NCI-H1436 (cell line): Measurements from ENCODE around the gene TEX22.
"Not testable (repeated sequence)": the region's sequence is repeated elsewhere in the genome, so short reads cannot be mapped to it uniquely, and the experiment has no call there.

ENCODE experiments used
- DNase-seq: peaks from one replicate; lab custom pipeline; 2025; lab: John Stamatoyannopoulos, UW

Gene TEX22, protein sequence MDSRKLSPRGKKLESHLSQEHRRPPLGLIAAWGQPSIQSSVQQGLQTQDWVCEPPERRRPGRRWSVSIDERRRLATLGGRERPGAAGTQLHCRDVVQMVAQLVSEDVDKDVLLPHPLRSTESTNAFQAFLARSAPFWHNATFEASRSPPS

DNA sequence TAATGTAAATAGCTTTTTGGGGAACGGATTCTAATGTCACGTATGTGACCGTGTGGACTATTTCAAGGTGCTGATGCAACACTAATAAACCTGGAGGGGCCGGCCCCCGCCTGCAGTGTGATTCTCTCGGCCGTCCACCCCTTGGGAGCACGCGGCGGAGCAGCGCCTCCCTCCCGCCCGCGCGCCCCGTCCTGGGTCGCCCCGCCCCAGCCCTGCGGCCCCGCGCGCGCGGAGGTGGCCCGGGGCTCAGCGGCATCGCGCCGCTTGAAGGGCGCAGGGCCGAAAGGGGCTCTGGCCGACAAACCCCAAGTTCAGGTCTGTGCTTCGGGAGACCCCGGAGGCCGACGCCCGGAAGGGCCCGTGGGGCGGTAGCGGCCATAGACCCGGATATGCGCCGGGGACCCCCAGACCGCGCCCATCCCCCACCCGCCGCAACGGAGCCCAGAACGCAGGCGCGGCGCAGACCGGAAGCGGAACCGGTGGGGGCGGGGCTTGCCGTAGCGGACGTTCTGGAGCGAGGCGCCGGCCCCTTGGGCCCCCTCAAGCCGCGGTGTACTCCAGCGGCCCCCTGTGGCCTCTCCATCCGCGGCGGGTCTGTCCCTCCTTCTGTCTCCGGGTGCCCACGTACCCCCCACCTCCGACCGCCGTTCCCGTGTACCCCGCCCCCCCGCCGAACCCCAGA, at the start of gene TEX22:
Gene TEX22, plus strand, starts transcription at position 495 of the 682 bp plus-strand sequence. CDS start 803 bp downstream, outside the sequence.
- peak; percentile 87 for DNase-seq

DNA sequence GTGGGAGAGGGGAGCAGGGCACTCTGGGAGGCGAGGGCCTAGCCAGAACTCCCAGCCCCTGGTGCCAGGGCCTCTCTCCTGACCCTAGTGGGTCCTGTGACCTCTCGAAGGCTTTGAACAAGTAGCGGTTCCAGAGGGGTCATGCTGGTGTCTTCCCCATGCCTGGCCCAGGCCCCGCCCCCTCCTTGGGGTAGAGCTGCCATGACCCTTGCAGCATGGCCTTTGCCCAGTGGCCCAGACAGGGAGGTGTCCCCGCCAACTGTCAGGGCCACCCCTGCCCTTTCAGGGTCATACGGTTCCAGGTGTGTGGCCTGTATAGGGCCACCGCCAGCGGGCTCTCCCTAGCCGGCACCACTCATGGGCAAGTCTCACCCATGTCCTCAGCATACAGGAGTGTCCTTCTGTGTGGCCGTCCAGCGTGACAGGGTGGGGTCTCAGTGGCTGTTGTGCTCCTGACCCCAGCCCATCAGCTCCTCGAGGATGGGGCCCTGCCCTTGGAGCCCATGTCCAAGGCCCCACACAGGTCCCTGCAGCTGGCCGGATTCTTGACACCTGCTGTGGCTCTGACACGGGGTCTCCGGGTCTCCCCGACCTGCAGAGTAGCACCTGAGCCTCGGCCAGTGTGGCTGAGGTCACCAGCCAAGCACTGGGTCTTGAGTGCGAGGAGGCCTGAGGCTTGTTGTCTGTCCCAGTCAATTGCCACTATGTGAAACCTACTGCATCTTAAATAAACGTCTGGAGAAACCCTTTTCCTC, 49.2 kb upstream of the TEX22 start:
- no peak for DNase-seq

DNA sequence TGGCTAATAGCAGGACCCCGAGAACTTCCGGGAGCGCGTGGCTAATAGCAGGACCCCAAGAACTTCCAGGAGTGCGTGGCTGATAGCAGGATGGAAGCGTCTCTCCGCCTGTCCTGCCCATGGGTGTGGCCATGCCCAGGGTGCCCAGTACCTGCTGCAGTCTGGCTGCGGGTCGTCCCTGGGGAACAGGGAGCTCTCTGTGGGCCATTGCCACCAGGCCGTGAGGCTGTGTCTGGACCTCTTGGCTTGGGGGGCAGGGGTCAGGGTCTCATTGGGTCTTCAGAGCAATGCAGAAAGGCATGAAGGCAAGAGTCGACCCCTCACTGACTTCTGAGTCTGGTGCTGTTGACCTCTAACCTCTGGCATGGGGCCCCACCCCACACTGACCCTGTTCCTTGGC, 48.3 kb upstream of the TEX22 start:
- no peak for DNase-seq

DNA sequence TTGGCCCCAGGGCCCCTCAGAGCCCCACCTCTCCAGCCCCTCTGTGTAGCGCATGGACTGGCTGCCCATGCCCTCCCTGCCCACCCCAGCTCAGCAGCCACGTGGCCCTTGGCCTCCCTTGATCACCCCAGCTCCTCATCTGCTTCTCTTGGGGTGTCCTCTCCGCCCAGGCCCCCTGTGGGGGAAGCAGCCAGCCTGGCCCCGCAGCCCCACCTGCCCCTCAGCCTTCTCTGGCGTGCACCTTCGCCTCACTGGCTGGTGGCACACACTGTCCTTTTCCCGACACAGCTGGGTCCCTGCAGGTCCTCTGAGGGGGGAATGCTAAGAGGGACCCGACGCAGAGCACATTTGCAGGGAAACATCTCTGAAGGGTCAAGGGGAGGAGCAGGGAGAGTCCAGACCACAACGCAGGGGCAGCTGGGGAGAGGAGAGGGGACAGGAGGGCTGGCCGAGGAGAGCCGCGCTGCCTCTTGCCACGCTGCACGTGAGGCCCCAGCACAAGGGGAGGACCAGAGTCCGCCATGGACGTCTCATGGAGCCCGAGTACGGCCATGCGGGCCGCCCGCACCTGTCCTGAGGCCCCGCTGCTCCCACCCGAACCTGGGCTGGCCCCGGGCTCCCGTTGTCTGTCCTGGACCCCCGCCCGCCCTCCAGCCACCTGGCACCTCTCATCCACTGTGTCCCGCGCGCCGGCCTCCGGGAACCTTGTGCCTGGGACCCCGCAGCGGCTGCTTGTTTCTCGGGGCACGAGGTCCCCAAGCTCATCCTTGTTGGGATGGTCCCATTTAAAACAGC, 47.7 kb upstream of the TEX22 start:
- no peak for DNase-seq

DNA sequence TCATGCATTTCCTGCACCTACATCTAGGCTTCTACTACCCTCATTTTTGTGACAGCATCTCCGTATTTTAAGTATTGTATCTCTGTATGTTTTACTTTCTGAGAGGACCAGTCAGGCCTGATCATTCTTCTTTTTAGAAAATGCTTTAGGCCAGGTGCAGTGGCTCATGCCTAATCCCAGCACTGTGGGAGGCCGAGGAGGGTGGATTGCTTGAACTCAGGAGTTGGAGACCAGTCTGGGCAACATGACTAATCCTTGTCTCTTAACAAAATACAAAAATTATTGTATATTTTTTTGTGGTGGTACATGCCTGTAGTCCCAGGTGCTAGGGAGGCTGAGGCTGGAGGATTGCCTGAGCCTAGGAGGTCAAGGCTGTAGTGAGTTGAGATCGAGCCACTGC, 46.9 kb upstream of the TEX22 start:
- DNase-seq, result no peak

DNA sequence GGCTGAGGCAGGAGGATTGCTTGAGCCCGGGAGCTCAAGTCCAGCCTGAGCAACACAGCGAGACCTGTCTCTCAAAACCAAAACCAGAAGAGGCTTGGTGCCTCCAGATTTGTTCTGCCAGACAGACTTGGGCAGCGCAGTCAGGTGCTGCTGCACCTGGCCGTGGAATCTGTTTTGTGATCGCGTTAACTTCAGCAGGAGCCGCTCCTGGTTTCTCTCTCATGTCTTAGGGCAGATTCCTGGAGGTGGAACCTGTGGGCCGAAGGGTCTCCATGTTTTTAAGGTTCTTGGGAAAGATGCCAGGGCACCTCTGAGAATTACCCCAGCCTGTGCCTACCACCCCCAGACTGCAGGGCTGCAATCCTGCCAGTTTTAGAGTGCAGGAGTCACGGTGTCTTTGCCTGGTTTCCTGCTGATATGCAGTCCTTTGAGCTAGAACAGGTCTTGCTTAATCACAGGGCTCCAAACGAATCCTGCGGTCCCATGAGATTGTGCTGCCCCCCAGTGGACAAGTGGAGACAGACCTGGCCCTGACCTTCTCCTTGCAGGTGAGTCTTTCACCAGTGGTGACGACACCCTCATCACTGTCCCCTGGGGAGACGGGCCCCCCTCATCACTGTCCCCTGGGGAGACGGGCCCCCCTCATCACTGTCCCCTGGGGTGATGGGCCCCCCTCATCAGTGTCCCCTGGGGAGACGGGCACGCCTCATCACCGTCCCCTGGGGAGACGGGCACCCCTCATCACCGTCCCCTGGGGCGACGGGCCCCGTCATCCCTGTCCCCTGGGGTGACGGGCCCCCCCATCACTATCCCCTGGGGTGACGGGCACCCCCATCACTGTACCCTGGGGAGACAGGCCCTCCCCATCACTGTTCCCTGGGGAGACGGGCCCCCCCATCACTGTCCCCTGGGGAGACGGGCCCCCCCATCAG, 46.2 kb upstream of the TEX22 start:
- DNase-seq, result peak; percentile 90

DNA sequence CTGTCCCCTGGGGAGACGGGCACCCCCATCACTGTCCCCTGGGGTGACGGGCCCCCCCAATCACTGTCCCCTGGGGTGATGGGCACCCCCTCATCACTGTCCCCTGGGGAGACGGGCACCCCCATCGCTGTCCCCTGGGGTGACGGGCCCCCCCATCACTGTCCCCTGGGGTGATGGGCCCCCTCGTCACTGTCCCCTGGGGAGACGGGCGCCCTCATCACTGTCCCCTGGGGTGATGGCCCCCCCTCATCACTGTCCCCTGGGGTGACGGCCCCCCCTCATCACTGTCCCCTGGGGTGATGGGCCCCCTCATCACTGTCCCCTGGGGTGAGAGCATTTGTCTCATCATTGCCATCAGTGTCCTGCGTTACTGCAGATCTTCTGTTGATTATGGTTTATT, 45.2 kb upstream of the TEX22 start:
- no peak for DNase-seq

DNA sequence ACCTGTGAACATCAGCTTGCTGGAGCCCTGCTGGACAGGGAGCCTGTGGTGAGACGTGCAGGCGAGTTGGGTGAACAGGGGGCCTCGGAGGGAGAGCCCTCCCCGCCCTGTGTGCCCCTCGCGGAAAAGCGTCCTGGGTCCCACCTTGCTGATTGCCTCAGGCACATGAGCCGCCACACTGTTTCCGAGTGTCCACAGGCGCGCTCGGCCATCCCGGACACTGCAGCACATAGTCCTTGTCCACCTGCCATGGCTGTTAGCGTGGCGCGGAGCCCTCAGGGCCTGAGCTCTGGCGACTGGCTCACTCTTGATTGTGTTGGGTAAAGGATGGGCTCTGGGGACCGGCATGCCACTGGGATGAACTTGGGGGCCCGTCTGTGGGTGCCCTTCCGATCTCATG, 43.8 kb upstream of the TEX22 start:
- no peak for DNase-seq

DNA sequence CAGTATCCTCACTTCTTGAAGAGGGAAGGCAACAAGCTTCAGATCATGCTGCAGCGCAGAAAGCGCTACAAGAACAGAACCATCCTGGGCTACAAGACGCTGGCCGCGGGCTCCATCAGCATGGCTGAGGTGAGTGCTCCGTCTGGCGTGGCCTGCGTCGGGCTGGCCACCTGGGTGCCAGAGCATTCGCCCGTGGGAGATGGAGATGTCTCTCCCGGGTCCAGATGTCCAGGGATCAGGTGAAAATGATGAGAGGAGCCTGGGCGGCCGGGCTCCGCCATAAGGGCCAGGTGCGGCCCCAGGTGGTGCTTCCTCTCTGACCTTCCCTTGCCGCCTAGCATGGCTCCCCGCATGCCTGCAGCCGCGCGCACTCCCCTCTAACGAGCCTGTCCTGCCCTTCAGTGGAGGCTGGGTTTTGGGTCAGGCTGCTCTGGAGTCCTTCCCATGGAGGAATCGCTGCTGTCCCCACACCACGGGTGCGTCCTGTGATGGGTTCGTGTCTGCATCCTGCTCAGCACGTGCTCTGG, 43.2 kb upstream of the TEX22 start:
- DNase-seq, result no peak

DNA sequence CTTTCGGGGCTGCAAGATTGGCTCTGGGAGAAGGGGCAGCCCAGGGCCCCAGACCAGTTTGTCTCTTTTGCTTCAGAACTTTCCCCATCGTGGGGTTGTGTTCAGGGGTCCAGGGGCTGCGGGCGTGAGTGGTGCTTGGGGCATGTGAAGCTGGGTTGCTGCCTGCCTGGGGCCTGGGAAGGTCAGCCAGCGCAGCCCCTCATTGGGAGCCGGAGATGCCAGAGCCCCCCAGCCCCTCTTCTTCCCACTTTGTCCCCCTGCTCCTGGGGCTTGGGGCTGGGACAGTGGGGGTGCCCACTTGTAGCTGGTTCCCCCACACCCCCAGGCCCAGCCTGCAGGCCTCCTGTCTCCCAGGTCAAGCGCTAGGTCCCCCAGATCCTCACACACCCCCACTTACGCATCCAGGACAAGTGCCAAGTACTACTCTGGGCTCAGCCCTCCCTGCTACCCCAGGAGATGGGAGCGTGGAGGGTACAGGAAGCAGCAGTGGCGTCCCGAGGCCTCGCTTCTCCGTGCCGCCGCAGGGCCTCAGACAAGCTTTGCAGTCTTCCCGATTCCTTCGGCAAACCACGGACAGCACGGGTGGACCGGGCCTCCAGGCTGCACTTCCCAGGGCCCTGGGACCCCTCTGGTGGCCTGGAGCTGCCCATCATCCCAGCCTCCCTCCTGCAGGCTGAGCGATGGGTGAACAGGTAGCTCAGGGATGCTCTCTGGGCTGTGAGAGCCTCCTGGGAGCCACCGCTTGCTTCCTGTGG, 42.3 kb upstream of the TEX22 start:
- DNase-seq, result no peak

DNA sequence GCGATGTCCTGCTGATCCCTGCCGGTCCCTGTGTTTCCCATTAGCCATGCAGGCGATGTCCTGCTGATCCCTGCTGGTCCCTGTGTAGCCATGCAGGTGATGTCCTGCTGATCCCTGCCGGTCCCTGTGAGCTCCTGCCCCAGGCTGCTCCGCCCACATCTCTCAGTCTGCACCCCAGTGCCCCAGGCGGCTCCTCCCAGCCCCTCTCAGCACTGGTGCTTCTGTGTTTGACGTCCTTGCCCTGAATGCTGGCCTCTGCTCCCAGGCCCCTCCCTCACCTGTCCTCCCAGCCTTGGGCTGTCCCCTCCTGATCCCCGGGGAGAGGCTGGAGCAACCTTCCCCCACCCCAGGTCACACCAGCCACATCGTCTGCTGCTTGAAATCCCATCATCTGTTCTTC, 41.4 kb upstream of the TEX22 start:
- no peak for DNase-seq

DNA sequence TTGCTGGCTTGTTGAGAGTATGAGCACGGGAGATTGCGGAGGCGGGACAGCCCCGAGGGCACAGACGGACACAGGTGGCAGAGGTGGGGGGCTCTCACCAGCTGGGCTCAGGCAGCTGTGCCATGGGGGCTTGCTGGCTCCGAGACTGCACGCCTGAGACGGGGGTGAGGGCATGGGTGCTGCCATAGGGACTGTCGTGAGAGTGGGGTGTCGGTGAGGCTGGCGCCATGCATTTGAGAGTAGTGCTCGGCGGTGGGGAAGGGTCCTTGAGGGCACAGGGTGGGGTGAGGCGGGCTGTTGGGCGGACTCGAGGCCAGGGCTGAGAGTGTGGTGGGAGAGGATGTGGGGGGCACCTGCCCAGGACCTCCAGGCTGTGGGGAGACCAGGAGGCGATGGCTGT, 40.7 kb upstream of the TEX22 start:
- no peak for DNase-seq

DNA sequence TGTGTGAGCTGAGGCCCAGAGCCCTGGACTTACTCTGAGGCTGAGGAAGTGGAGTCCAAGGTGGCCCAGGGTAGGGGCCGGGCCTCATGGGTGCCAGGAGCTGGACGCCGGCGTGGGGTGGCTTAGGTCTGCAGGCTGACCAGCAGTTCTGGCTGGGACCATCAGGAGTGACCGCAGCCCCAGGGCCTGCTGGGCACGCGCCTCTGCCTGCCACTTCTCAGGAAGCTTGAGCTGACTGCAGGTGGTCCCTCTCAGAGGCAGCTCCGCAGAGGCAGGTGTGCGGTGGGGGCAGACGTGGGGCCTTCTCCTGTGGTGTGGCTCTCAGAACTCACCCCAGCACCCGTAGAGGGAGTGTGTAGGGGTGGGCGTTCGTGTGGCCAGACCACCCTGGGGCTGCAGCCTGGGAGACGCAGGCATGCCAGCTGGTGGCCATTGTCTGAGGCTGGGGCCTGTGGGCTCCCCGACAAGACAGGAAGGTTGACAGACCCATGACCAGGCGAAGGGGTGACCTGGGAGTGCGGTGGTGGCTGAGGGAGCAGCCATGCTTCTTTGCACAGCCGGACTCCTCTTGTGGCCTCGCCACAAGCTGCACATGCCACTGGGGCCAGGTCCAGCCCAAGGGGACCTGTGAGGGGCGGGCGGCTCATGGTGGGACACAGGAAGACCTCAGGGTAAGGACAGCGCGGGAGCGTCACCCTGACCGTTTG, 40.0 kb upstream of the TEX22 start:
- DNase-seq, result no peak

DNA sequence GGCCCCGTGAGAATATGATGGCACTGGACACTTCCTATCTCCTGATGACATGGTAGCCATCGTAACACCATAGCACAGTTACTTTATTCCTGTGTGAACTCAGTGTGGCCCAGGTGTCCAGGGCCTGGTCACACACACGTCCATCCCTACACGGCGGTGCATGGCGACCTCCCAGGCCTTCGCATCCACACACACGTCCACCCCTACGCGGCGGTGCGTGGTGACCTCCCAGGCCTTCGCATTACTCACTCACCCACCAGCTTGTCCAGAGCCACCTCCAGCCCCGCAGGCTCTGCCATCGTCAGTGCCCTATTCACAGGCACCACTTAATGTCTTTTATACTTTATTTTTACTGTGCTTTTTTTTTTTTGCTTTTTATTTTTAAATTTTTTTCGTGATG, 39.4 kb upstream of the TEX22 start:
- no peak for DNase-seq

DNA sequence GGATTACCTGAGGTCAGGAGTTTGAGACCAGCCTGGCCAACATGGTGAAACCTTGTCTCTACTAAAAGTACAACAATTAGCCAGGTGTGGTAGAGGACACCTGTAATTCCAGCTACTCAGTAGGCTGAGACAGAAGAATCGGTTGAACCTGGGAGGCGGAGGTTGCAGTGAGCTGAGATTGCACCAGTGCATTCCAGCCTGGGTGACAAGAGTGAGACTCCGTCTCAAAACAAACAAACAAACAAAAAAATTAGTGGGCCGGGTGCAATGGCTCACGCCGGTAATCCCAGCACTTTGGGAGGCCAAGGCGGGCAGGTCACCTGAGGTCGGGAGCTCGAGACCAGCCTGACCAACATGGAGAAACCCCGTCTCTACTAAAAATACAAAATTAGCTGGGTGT, 36.9 kb upstream of the TEX22 start:
- not testable (repeated sequence) for DNase-seq

DNA sequence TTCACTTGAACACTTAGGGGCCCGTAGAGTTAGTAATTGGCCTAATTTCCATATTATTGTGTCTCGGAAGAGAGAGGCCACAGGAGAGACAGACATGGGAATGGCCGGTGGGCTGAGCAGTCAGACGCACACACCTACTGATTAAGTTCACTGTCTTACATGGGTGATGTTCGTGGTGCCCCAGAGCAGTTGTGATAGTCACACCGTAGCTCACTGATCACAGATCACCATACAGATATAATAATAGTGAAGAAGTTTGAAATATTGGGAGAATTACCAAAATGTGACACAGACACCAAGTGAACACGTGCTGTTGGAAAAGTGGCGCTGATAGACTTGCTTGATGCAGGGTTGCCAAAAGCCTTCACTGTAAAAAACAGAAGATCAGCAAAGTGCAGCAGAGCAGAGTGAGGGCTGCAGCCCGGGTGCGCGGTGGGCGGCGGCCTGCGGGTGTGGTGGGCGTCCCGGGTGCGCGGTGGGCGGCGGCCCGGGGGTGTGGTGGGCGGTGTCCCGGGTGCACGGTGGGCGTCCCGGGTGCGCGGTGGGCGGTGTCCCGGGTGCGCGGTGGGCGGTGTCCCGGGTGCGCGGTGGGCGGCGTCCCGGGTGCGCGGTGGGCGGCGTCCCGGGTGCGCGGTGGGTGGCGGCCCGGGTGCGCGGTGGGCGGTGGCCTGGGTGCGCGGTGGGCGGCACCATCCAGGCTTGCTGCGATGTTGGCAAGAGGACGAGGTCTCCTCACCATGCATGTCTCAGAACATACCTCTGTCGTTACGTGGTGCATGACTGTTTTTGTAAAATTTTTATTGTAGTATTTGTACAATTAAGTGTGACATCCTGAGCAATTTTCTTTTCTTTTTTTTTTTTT, 34.3 kb upstream of the TEX22 start:
- DNase-seq, result peak; percentile 36

DNA sequence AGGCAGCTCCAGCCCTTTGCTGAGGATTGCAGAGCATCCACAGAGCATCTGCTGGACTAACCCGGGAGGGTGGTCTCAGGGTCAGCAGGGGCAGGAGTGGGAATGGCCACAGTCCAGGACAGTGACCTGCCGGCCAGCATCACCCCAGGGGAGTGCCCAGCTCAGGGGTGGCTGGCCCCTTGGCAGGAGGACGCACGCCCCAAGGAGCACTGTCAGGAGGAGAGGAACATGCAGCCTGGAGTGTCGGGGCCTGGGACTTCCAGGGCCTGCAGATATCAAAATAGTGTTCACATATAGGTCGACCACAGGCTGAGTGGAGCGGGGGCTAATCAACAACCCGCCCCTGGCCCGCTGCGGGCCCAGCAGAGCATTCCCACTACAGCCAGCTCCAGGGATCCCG, 33.2 kb upstream of the TEX22 start:
- no peak for DNase-seq

DNA sequence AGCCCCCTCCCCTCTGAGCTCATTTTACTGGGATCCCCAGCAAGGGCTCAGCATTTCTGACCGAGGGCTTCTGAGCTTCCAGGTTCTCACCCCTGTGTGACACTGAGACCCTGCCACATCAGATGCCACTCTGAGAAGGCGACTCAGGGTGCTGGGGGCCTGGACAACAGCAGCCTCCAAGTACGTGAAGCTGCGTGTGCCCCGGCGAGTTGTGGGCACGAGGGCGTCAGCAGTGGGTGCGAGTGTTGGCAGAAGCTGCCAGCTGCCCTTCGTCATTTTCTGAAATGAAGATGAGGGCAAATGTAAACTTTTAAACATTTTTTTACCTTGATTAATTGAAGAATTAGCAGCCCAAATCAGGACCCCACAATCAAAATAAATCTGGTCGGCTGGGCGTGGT, 32.7 kb upstream of the TEX22 start:
- DNase-seq, result no peak
